Measurements from ENCODE around the gene HAGH. TPM values are rescaled to one million over a fixed set of nuclear protein-coding genes. Genes with fewer than 3 reads are reported as not detected.
A peak's percentile ranks its signal among the peaks of the same experiment; 100 is the strongest.

The HAGH gene
- total and polyA plus RNA-seq, 8 donors = 26.6 to 63.7 (median 37.4) TPM

DNA sequence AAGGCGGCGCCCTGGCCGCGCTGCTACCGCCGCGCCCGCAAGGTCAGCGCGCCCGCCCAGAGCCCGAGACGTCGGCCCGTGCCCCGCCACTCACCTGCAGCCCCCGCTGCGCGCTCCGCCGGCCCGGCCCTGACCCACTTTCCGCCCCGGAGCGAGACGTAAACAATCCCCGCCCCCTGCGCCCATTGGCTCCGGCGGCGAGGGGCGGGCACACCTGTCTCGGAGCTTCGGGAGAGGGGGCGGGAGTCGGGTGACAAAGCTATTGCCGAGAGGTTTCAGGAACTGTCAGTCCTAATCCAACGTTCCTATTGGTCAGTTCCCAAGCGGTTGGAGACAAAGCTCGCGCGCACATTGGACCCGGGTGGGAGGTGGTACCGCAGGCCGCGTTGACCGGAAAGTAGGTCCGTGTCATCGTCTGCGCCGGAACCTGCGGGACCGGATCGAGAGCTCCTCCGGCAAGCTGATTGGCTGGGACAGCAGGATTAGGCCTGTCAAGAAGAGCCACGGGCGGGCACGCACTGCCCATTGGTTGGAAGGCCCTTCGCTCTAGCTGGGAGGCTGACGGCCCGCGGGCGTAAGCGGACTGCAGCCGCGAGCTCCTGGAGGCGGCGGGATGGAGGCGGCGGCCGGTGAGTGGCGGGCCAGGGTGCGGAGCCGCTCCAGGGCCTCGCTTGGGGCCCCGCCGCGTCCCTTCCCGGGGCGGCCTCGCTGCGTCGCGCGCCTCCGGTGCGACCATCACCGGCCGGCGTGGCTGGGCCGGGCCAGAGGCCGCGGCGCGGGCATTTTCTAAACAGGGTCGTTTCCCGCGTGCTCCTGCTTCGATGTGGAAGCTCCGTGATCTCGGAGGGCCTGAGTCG lies 44.0 kb downstream of the HAGH start, which contains the start of the genes NUBP2 and SPSB3:
NUBP2 (plus strand) TSS at position 553 of the 857 bp plus-strand sequence; CDS start at position 614, 61 bp downstream.
SPSB3 (minus strand) TSS at position 164 of the 857 bp plus-strand sequence. CDS start 1,088 bp downstream, outside the sequence.
- peak; percentile 99 for FAIRE-seq
- H3K36me3 ChIP-seq = peaks cover 0 to 6% (median 5%) of the 10 kb centered on the region in 3 donors
- TF ChIP-seq CTCF (IDR thresholded peaks at IDR 0.05) = no peak
- ATAC-seq = peak; percentile 88 to 95 (median 90)
- H3K27ac ChIP-seq = peak within 1 kb of the TSS; percentile 85 to 96 (median 88)
- H3K4me1 ChIP-seq = peaks cover 11 to 17% (median 16%) of the 10 kb centered on the region in 3 donors
- peak; percentile 96 to 100 (median 100) for DNase-seq
- H3K9me3 ChIP-seq = no peaks in the 10 kb centered on the region
- WGBS, 2 donors = 0% methylated on average over 81 to 102 of the region's 102 CpGs
- intact Hi-C loops (cut with DNase I) = no loop called here
- H3K4me3 ChIP-seq = peak within 1 kb of the TSS; percentile 75 to 97 (median 93)
- no peaks in the 10 kb centered on the region for H3K27me3 ChIP-seq

DNA sequence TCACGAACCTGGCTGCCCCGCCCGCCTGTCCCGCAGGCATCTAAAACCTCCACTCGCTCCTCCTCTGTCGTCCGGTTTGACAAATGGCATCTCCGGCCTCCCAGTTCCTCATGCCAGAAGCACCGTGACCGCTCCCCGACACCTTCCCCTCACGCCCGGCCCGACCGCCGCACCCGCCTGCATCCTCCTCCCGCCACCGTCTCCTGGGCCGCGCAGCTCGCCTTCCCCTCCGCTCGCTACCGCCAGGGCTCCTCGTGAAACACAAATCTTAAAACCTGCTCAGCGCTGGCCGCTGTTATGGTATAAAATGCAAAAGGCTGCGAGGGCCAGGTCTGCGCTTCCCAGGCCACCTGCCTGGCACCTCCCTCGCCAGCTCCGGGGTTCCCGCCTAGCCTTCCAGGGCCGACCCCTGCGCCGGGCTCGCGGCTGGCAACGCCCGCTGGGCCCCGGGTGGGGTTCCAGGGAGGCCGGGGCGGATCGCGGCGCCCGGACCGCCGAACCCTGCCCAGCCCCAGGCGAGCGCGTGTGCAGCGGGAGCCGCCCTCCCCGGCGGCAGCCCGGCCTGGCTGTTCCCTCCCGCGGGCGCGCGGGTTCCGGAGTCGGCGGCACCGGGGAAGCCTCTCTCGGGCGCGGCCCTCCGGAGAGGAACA lies 44.7 kb downstream of the HAGH start:
- peaks cover 0 to 14% (median 10%) of the 10 kb centered on the region in 3 donors for H3K36me3 ChIP-seq
- H3K9me3 ChIP-seq = no peaks in the 10 kb centered on the region
- intact Hi-C loops (cut with DNase I) = no loop called here
- H3K27me3 ChIP-seq = no peaks in the 10 kb centered on the region
- FAIRE-seq (no peak), ATAC-seq (peak in 2 of 4 donors; percentile 2 to 3), DNase-seq (peak in 4 of 6 donors; percentile 41 to 85 (median 62))
- no peak for TF ChIP-seq CTCF (IDR thresholded peaks at IDR 0.05)
- peak overlapping the region; percentile 85 to 96 (median 88) for H3K27ac ChIP-seq
- WGBS, 2 donors = 0 to 1% methylated on average over 47 to 70 of the region's 70 CpGs
- peak overlapping the region; percentile 64 to 97 (median 93) for H3K4me3 ChIP-seq
- H3K4me1 ChIP-seq = peaks cover 11 to 17% (median 16%) of the 10 kb centered on the region in 3 donors

GRCh38 chr16:1781254-1781653 lies 45.4 kb downstream of the HAGH start:
- peaks cover 0 to 20% (median 10%) of the 10 kb centered on the region in 3 donors for H3K36me3 ChIP-seq
- DNase-seq (peak in 4 of 6 donors; percentile 14 to 81 (median 40)), ATAC-seq (no peak), FAIRE-seq (no peak)
- H3K4me3 ChIP-seq = peak overlapping the region; percentile 64 to 97 (median 93)
- TF ChIP-seq CTCF (IDR thresholded peaks at IDR 0.05) = no peak
- H3K9me3 ChIP-seq = no peaks in the 10 kb centered on the region
- peak overlapping the region; percentile 85 to 96 (median 88) for H3K27ac ChIP-seq
- intact Hi-C loops (cut with DNase I) = no loop called here
- H3K27me3 ChIP-seq = no peaks in the 10 kb centered on the region
- H3K4me1 ChIP-seq = peaks cover 11 to 17% (median 16%) of the 10 kb centered on the region in 3 donors
- 38 to 48% methylated on average over 20 of the region's 20 CpGs for WGBS, 2 donors

DNA sequence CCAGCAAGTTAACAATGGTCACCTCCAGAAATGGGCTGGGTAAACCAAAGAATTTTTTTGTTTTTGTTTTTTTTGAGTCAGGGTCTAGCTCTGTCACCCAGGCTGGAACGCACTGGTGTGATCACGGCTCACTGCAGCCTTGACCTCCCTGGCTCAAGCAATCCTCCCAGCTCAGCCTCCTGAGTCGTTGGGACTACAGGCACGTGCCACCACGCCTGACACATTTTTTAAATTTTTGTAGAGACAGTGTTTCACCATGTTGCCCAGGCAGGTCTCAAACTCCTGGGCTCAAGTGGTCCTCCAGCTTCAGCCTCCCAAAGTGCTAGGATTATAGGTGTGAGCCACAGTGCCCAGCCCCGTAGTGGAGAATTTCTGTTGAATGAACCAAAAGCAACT lies 46.0 kb downstream of the HAGH start:
- WGBS, 2 donors = 58 to 68% methylated on average over 6 of the region's 6 CpGs
- Histone ChIP-seq H3K36me3 (peaks cover 0 to 25% (median 10%) of the 10 kb centered on the region in 3 donors), H3K4me3 (no peak overlapping the region), H3K27ac (no peak overlapping the region), H3K27me3 (no peaks in the 10 kb centered on the region), H3K4me1 (peaks cover 11 to 17% (median 16%) of the 10 kb centered on the region in 3 donors), H3K9me3 (no peaks in the 10 kb centered on the region)
- no peak for TF ChIP-seq CTCF (IDR thresholded peaks at IDR 0.05)
- intact Hi-C loops (cut with DNase I) = no loop called here
- peak in 1 of 6 donors; percentile 15 for DNase-seq
- no peak for ATAC-seq
- FAIRE-seq = no peak

All from pancreas (tissue), 10 donors.